ENCODE measurements around the gene ANKRD10. TPM values are rescaled to one million over a fixed set of nuclear protein-coding genes. Genes with fewer than 3 reads are reported as not detected.

Gene ANKRD10
- total RNA-seq, 4 donors from 2014 or later, result 19.3 to 62.9 (median 29.4) TPM

DNA sequence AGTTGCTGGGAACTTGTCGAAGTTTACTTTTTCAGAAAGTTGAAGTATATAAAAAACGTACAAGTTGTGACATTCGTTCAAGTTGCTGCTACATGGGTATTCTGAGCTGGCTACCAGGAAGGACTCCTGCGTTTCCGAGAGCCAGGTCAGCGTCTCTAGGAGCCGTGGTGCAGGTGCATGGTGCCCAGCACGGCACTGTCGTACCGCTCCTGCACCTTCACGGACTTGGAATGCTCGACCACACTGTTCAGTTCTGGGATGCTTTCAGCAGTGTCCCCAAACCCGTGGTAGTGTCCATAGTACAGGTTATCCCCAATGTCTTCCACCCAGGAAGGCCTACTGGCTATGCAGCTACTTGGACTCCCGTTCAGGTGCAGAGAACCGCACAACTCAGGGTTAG, 35.4 kb downstream of the ANKRD10 start:
- no peak for DNase-seq
- 80 to 91% methylated on average over 4 to 7 of the region's 15 CpGs for WGBS, 2 donors
- peaks cover 0 to 10% (median 5%) of the 10 kb centered on the region in 3 donors for H3K4me1 ChIP-seq

DNA sequence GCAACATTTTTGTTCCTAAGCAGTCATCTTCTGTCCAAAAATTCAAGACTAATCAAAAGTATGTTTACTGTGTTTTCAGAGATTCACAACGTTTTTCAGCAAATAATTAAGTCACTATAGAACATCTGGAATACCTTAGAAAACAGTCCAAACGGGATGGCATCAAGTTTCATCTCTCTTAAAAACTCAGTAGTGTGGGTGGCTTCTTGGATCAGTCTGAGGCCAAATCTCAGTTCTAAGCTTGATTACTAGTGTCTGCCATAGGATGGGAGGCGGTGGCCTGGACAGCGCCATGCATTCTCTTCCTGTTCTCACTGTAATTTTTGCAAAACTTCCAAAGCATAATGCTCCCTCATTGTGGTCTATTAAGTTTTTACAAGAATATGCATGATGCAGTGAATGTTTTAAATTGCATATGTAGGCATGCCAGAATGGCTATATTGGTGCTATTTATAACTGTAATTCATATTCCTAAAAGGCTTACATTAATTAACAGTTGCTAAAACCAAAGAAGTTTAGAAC, 37.1 kb downstream of the ANKRD10 start:
- Histone ChIP-seq H3K27ac (no peak overlapping the region), H3K4me1 (peaks cover 0 to 15% (median 12%) of the 10 kb centered on the region in 3 donors), H3K27me3 (peaks cover 0 to 10% (median 0%) of the 10 kb centered on the region in 4 donors), H3K36me3 (peaks cover 0 to 14% (median 0%) of the 10 kb centered on the region in 3 donors), H3K4me3 (no peak overlapping the region), H3K9me3 (no peaks in the 10 kb centered on the region)
- TF ChIP-seq, protein P1, sequence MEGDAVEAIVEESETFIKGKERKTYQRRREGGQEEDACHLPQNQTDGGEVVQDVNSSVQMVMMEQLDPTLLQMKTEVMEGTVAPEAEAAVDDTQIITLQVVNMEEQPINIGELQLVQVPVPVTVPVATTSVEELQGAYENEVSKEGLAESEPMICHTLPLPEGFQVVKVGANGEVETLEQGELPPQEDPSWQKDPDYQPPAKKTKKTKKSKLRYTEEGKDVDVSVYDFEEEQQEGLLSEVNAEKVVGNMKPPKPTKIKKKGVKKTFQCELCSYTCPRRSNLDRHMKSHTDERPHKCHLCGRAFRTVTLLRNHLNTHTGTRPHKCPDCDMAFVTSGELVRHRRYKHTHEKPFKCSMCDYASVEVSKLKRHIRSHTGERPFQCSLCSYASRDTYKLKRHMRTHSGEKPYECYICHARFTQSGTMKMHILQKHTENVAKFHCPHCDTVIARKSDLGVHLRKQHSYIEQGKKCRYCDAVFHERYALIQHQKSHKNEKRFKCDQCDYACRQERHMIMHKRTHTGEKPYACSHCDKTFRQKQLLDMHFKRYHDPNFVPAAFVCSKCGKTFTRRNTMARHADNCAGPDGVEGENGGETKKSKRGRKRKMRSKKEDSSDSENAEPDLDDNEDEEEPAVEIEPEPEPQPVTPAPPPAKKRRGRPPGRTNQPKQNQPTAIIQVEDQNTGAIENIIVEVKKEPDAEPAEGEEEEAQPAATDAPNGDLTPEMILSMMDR (IDR thresholded peaks at IDR 0.05), result no peak
- no peak for TF ChIP-seq POLR2A (IDR thresholded peaks at IDR 0.05)
- DNase-seq, result no peak
- 56 to 63% methylated on average over 4 of the region's 4 CpGs for WGBS, 2 donors
- intact Hi-C loops (cut with DNase I), result no loop called here

More for the DNA sequence above, 35.4 kb downstream of the ANKRD10 start:
- Histone ChIP-seq H3K27me3 (peaks cover 0 to under 1% (median 0%) of the 10 kb centered on the region in 4 donors), H3K9me3 (no peaks in the 10 kb centered on the region), H3K4me3 (no peak overlapping the region), H3K36me3 (peaks cover 0 to 14% (median 0%) of the 10 kb centered on the region in 3 donors), H3K27ac (no peak overlapping the region)
- intact Hi-C loops (cut with DNase I), result no loop called here
- TF ChIP-seq POLR2A (IDR thresholded peaks at IDR 0.05), result no peak
- TF ChIP-seq, protein P1 (IDR thresholded peaks at IDR 0.05), result no peak

DNA sequence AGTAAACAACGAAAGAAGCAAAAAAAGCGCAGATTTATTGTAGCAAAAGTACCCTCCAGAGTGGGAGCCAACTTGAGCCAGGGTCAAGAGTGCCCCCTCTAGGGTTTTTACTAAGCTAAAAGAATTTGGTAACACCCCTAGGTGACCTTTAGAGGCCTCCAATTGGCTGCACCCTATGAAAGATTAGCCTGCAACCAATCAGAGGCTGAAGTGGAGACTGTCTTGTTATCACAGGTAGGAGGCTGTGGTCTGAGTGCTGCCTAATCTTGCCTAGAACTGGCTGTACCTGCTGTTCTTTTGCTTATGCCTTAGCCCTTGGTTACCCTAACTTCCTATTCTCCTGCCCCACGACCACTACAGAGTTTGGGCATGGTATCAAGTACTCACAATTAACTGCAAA, 38.3 kb downstream of the ANKRD10 start:
- H3K27ac ChIP-seq, result no peak overlapping the region
- TF ChIP-seq POLR2A (IDR thresholded peaks at IDR 0.05), result no peak
- TF ChIP-seq, protein P1 (IDR thresholded peaks at IDR 0.05), result no peak
- no peaks in the 10 kb centered on the region for H3K9me3 ChIP-seq
- 89 to 93% methylated on average over 3 of the region's 3 CpGs for WGBS, 2 donors
- H3K4me1 ChIP-seq, result peaks cover 0 to 25% (median 12%) of the 10 kb centered on the region in 3 donors
- H3K27me3 ChIP-seq, result peaks cover 0 to 13% (median 0%) of the 10 kb centered on the region in 4 donors
- H3K4me3 ChIP-seq, result no peak overlapping the region
- DNase-seq, result no peak
- H3K36me3 ChIP-seq, result peaks cover 0 to 14% (median 0%) of the 10 kb centered on the region in 3 donors
- intact Hi-C loops (cut with DNase I), result no loop called here

DNA sequence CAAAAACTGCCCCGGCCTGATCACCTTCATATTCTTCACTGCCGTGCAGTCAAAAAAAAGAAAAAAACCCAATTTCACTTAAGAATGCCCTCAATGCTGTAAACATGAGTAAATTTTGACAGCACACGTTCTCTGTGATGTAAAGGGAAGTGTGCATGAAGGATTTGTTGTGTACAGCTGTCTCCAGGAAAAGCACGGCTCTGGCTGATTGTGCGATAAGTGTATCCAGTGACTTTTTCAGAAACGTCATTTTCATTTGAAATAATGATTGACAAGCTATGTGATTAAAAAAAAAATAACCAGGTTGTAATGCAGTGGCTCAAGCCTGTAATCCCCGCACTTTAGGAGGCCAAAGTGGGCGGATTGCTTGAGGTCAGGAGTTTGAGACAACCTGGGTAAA, 39.6 kb downstream of the ANKRD10 start:
- intact Hi-C loops (cut with DNase I), result no loop called here
- H3K36me3 ChIP-seq, result peaks cover 0 to 13% (median 0%) of the 10 kb centered on the region in 3 donors
- H3K27me3 ChIP-seq, result peaks cover 0 to 13% (median 0%) of the 10 kb centered on the region in 4 donors
- H3K27ac ChIP-seq, result peak overlapping the region in 1 of 4 donors; percentile 9
- WGBS, 2 donors, result 40 to 70% methylated on average over 6 to 8 of the region's 8 CpGs
- H3K9me3 ChIP-seq, result no peaks in the 10 kb centered on the region
- TF ChIP-seq, protein P1 (IDR thresholded peaks at IDR 0.05), result no peak
- no peak for TF ChIP-seq POLR2A (IDR thresholded peaks at IDR 0.05)
- DNase-seq, result no peak
- peaks cover 6 to 38% (median 20%) of the 10 kb centered on the region in 3 donors for H3K4me1 ChIP-seq
- peak overlapping the region in 1 of 4 donors; percentile 62 for H3K4me3 ChIP-seq

DNA sequence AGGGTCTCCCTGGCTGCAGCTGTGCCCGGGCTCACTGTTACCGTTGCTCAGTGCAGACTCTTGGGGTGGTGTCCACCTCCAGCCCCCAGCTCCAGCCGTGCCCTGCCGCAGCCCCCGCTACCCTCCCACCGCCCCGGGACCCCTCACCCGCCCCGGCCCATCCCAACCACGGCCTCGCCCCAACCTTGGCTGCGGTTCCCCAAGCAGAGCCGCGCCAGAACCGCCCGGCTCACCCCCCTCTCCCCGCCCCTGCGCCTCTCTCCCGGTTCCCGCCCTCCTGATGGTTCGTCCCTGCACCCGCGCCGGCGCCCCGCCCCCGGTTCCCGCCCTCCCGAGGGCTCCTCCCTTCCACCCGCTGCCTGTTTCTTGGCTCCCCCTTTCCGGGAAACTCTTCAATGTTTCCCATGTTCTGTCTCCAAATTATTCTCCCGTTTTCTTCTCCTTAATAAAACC, 40.3 kb downstream of the ANKRD10 start:
- Histone ChIP-seq H3K9me3 (no peaks in the 10 kb centered on the region), H3K4me3 (peak overlapping the region; percentile 21 to 62 (median 36)), H3K27me3 (peaks cover 0 to 13% (median 0%) of the 10 kb centered on the region in 4 donors), H3K27ac (peak overlapping the region in 3 of 4 donors; percentile 5 to 45 (median 21)), H3K36me3 (peaks cover 0 to 6% (median 0%) of the 10 kb centered on the region in 3 donors), H3K4me1 (peaks cover 6 to 45% (median 27%) of the 10 kb centered on the region in 3 donors)
- no peak for DNase-seq
- TF ChIP-seq, protein P1 (IDR thresholded peaks at IDR 0.05), result no peak
- TF ChIP-seq POLR2A (IDR thresholded peaks at IDR 0.05), result no peak
- WGBS, 2 donors, result 1 to 3% methylated on average over 9 to 12 of the region's 32 CpGs
- intact Hi-C loops (cut with DNase I), result no loop called here
